Upper lobe of right lung (tissue), 1 donor: Measurements from ENCODE around the gene SHC3. TPM values are rescaled to one million over a fixed set of nuclear protein-coding genes. Genes with fewer than 3 reads are reported as not detected.
A peak's percentile ranks its signal among the peaks of the same experiment; 100 is the strongest.

Source experiments
- ATAC-seq: fragments of 200-7000 bp; cut with Tn5 transposase; one replicate; pipeline ENCODE4 v1.9.1; 2020; ENCODE audit warnings: mild to moderate bottlenecking, moderate library complexity
- DNase-seq: peaks from one replicate; pipeline ENCODE4 v3.0.0-alpha.2; 2020
- H3K27ac ChIP-seq: fragments of 200-600 bp; one replicate; pipeline ENCODE4 v1.8.0; 2022
- H3K27me3 ChIP-seq: fragments of 200-600 bp; one replicate; pipeline ENCODE4 v1.8.0; 2022; ENCODE audit warnings: mild to moderate bottlenecking
- H3K36me3 ChIP-seq: fragments of 200-600 bp; one replicate; pipeline ENCODE4 v1.8.0; 2022
- H3K4me1 ChIP-seq: fragments of 200-600 bp; one replicate; pipeline ENCODE4 v1.8.0; 2022
- H3K4me3 ChIP-seq: fragments of 200-600 bp; one replicate; pipeline ENCODE4 v1.8.0; 2022; ENCODE audit warnings: mild to moderate bottlenecking
- H3K9me3 ChIP-seq: fragments of 200-600 bp; one replicate; pipeline ENCODE4 v1.8.0; 2022
- CTCF ChIP-seq: fragments of 200-600 bp; IDR thresholded peaks from one replicate; pipeline ENCODE4 v1.8.0; 2022; ENCODE audit warnings: antibody characterized with exemption
- intact Hi-C: fragments of 100-400 bp; cut with DNase I; formaldehyde crosslinking; loops from one replicate; pipeline ENCODE4 v1.11.0; 2022
- total RNA-seq: library from RNA; stranded (reverse); fragmentation: NEBNext Ultra II Directional; extraction: Animal tissue kit (Norgen Biotek cat#: 25700); gene quantifications from one replicate; pipeline ENCODE4 v1.2.1, GENCODE V29; 2021
- donor health status: DM: no; HTN: yes; CAD: no; lungs with severe emphysema.

SHC3 gene
- total RNA-seq, 1 donor from 2014 or later: 12.9 TPM

DNA sequence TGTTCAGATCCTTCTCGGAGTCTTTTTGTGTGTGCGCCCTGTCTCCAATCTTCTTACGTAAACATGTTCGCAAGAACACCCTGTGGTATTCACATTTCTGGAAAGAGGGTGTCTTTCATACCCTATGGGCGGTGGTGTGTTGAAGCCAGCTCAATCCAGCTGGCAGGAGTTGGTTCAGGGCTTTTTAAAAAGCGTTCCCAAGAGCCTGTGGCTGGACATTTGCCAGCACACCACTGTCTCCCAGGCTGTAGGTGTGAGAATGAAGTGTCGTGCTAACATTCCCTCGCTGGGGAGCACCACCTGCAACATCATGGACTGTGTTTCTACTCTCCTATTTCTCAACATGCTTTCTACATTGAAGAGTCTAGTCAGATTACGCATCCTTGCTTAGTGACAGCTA is 135.6 kb downstream of the SHC3 start:
- H3K27ac ChIP-seq: no peak overlapping the region
- ATAC-seq (no peak), DNase-seq (no peak)
- H3K9me3 ChIP-seq: no peaks in the 10 kb centered on the region
- peaks cover 1% of the 10 kb centered on the region for H3K4me1 ChIP-seq
- no peak for TF ChIP-seq CTCF
- intact Hi-C loops: no loop called here
- H3K4me3 ChIP-seq: no peak overlapping the region
- no peaks in the 10 kb centered on the region for H3K27me3 ChIP-seq
- H3K36me3 ChIP-seq: peaks cover 3% of the 10 kb centered on the region

- H3K9me3 ChIP-seq: no peaks in the 10 kb centered on the region
- H3K27me3 ChIP-seq: no peaks in the 10 kb centered on the region
- peaks cover 10% of the 10 kb centered on the region for H3K4me1 ChIP-seq
- H3K36me3 ChIP-seq: no peaks in the 10 kb centered on the region
- intact Hi-C loops: no loop called here
- TF ChIP-seq CTCF: no peak
- no peak overlapping the region for H3K4me3 ChIP-seq
- DNase-seq (no peak), ATAC-seq (no peak)
- no peak overlapping the region for H3K27ac ChIP-seq
Measured at GRCh38 chr9:89039664-89040063, 139.0 kb downstream of the SHC3 start.

DNA sequence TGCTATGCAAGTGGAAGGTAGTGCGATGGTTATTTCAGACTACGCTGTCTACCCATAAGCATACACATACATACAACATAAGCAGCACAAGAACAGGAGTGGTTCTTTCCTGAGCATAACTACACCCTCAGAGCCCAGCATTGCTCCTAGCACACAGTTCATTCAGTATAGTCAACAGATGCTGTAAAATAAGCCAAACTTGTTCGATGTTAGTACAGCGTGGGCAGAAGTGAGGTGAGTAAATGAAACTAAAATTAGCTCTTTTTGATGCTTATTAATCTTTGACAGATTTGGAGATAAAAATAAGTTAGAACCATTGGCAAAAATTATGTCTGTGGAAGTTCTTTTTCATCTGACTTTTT is 139.5 kb downstream of the SHC3 start:
- H3K36me3 ChIP-seq: no peaks in the 10 kb centered on the region
- peak overlapping the region; percentile 56 for H3K27ac ChIP-seq
- no peak overlapping the region for H3K4me3 ChIP-seq
- H3K27me3 ChIP-seq: no peaks in the 10 kb centered on the region
- no peaks in the 10 kb centered on the region for H3K9me3 ChIP-seq
- no peak for TF ChIP-seq CTCF
- ATAC-seq: no peak
- intact Hi-C loops: no loop called here
- H3K4me1 ChIP-seq: peaks cover 10% of the 10 kb centered on the region
- no peak for DNase-seq

- TF ChIP-seq CTCF: no peak
- Histone ChIP-seq H3K4me3 (no peak overlapping the region), H3K9me3 (no peaks in the 10 kb centered on the region), H3K27ac (peak overlapping the region; percentile 56), H3K4me1 (peaks cover 10% of the 10 kb centered on the region), H3K27me3 (no peaks in the 10 kb centered on the region), H3K36me3 (no peaks in the 10 kb centered on the region)
- ATAC-seq (peak; percentile 63), DNase-seq (no peak)
- intact Hi-C loops: no loop called here
Measured at GRCh38 chr9:89038382-89039103, 140.1 kb downstream of the SHC3 start.

GRCh38 chr9:89037891-89038290 is 140.7 kb downstream of the SHC3 start:
- H3K4me1 ChIP-seq: peaks cover 10% of the 10 kb centered on the region
- H3K27me3 ChIP-seq: no peaks in the 10 kb centered on the region
- H3K4me3 ChIP-seq: no peak overlapping the region
- no peak for DNase-seq
- no peaks in the 10 kb centered on the region for H3K36me3 ChIP-seq
- intact Hi-C loops: no loop called here
- H3K9me3 ChIP-seq: no peaks in the 10 kb centered on the region
- ATAC-seq: no peak
- peak overlapping the region; percentile 25 for H3K27ac ChIP-seq
- no peak for TF ChIP-seq CTCF

DNA sequence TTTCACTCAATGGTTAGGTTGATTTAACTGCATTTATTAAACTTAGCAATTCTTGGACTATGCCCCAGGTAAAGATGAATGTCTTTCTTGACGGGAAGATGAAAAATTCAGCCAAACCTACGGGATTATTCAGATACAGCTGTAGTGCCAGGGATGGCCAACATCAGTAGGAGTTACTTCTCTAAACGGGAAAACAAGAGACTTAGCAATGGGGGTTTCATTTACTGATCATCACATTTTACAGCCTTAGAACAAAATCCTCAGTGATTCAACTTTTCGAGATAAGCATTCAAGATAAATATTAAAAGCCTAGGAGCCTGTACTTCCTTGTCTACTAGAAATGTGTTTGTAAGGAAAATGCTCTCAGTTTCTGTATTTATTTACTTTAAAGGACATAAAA is 141.3 kb downstream of the SHC3 start:
- no peak overlapping the region for H3K4me3 ChIP-seq
- peaks cover 10% of the 10 kb centered on the region for H3K4me1 ChIP-seq
- DNase-seq (no peak), ATAC-seq (no peak)
- no peaks in the 10 kb centered on the region for H3K36me3 ChIP-seq
- no peak overlapping the region for H3K27ac ChIP-seq
- intact Hi-C loops: no loop called here
- TF ChIP-seq CTCF: no peak
- no peaks in the 10 kb centered on the region for H3K27me3 ChIP-seq
- H3K9me3 ChIP-seq: no peaks in the 10 kb centered on the region
